HCT116 (cell line): ENCODE results near the gene APCDD1L.

Source experiments
- CTCF ChIP-seq, 3 experiments: fragments of 200-600 bp in 1 of 3; sonication (generic) in 1 of 3; IDR thresholded peaks in 2 of 3; conservative IDR thresholded peaks in 1 of 3; 2 replicates each; pipeline ENCODE4 v1.5.1; 2012 to 2017; ENCODE audit warnings: low read depth in 2 of 3, low read length in 2 of 3, antibody characterized with exemption in 1 of 3, borderline replicate concordance in 1 of 3, control low read depth in 1 of 3, mild to moderate bottlenecking in 1 of 3, mixed read lengths in 1 of 3, mixed run types in 1 of 3, moderate library complexity in 1 of 3; ENCODE audit not compliant: insufficient read depth in 1 of 3
- EZH2 ChIP-seq: fragments of 200-600 bp; sonication (generic); IDR thresholded peaks from 2 replicates; pipeline ENCODE4 v1.6.1; 2017; ENCODE audit warnings: antibody characterized with exemption, mixed run types
- JUND ChIP-seq: IDR thresholded peaks from 2 replicates; pipeline ENCODE4 v1.6.1; 2012
- POLR2A ChIP-seq: IDR thresholded peaks from 2 replicates; pipeline ENCODE4 v1.7.0; 2011; ENCODE audit warnings: borderline replicate concordance; ENCODE audit not compliant: insufficient read depth, insufficient read length; ENCODE audit errors: extremely low read depth
- ZFX ChIP-seq: fragments of 450-650 bp; IDR thresholded peaks from 2 replicates; pipeline ENCODE4 v1.6.1; 2017

GRCh38 chr20:58528412-58528811 lies 13.2 kb upstream of the APCDD1L start:
- TF ChIP-seq EZH2 (no peak), JUND (no peak), CTCF (IDR thresholded peaks at IDR 0.05 in 2 of 3, conservative IDR thresholded peaks at IDR 0.05 in 1 of 3; ENCODE audit: borderline replicate concordance in 1 of 3, insufficient read depth in 1 of 3, low read depth in 2 of 3, low read length in 2 of 3) (no peak), ZFX (no peak), POLR2A (no peak)
